GM10847 (cell line): ENCODE measurements around the gene PNKD.

ENCODE experiments used
- POLR2A ChIP-seq: IDR thresholded peaks from 2 replicates; pipeline ENCODE4 v1.6.1; 2011; ENCODE audit not compliant: insufficient read length; ENCODE audit errors: extremely low read depth

Gene PNKD

GRCh38 chr2:218245214-218245613 is 25.1 kb upstream of the PNKD start:
- no peak for TF ChIP-seq POLR2A

GRCh38 chr2:218249691-218250090 is 20.6 kb upstream of the PNKD start:
- TF ChIP-seq POLR2A, result no peak

GRCh38 chr2:218252509-218253231 is 17.6 kb upstream of the PNKD start:
- TF ChIP-seq POLR2A, result no peak

GRCh38 chr2:218253232-218253625 is 17.1 kb upstream of the PNKD start:
- TF ChIP-seq POLR2A, result no peak

GRCh38 chr2:218255446-218255845 is 14.9 kb upstream of the PNKD start:
- no peak for TF ChIP-seq POLR2A

- no peak for TF ChIP-seq POLR2A
Measured at GRCh38 chr2:218256612-218257350, 13.5 kb upstream of the PNKD start.

- TF ChIP-seq POLR2A, result no peak
Measured at GRCh38 chr2:218257390-218257981, 12.8 kb upstream of the PNKD start.

- TF ChIP-seq POLR2A, result no peak
Measured at GRCh38 chr2:218259099-218259961, 11.0 kb upstream of the PNKD start.

GRCh38 chr2:218260166-218260565 is 10.2 kb upstream of the PNKD start:
- no peak for TF ChIP-seq POLR2A

- no peak for TF ChIP-seq POLR2A
Measured at GRCh38 chr2:218260742-218261422, 9.4 kb upstream of the PNKD start, which contains the start of gene GPBAR1. GPBAR1 (plus strand) TSS chr2:218261015; CDS start chr2:218262725, 1,710 bp downstream.

- TF ChIP-seq POLR2A, result no peak
Measured at GRCh38 chr2:218261423-218262236, 8.7 kb upstream of the PNKD start.

GRCh38 chr2:218262237-218262600 is 8.1 kb upstream of the PNKD start:
- TF ChIP-seq POLR2A, result no peak

GRCh38 chr2:218262631-218263586 is 7.4 kb upstream of the PNKD start:
- TF ChIP-seq POLR2A, result no peak
